ENCODE data around the gene EML2.
A peak's percentile ranks its signal among the peaks of the same experiment; 100 is the strongest.
"Not testable (repeated sequence)": the region's sequence is repeated elsewhere in the genome, so short reads cannot be mapped to it uniquely, and the experiment has no call there.

The EML2 gene

GRCh38 chr19:45646345-45646698 lies 7.1 kb upstream of the EML2 start:
- no peak for DNase-seq

DNA sequence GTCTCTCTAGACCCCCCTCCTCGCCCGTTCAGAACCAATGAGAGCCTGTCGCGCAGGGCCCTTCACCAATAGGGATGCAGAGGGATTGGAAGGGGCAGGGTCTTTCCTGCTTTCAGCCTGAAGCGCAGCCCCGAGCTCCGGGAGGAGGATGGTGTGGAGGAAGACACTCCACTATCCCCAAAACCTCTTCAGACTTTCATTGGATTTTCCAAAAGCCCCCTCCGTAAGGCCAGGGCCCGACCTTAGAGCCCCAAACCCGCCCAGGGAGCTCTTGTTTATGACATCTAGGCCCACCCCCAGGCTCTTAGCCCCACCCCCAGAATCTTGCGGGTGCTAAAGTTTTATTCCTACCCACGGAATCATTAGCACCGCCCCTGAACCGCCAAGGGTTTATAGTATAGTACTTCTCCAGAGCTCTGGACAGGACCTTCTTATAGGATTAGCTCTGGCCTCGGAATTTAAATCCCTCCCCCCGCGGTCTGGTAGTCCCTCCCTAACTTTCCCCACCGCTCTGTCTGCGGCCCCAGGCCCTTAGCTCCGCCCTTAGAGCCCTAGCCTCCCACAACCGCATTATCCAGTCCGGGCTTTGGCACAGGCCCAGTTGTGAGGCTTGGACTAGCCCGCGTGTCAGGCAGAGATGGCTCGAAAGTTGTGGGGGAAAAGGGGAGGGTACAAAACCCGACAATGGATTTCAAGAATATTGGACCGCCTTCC lies 6.6 kb upstream of the EML2 start:
- peak; percentile 92 for DNase-seq

GRCh38 chr19:45645068-45645630 lies 6.0 kb upstream of the EML2 start:
- DNase-seq: no peak

GRCh38 chr19:45643927-45644771 lies 5.0 kb upstream of the EML2 start:
- no peak for DNase-seq

GRCh38 chr19:45643024-45643926 lies 4.1 kb upstream of the EML2 start:
- DNase-seq: peak; percentile 93

DNA sequence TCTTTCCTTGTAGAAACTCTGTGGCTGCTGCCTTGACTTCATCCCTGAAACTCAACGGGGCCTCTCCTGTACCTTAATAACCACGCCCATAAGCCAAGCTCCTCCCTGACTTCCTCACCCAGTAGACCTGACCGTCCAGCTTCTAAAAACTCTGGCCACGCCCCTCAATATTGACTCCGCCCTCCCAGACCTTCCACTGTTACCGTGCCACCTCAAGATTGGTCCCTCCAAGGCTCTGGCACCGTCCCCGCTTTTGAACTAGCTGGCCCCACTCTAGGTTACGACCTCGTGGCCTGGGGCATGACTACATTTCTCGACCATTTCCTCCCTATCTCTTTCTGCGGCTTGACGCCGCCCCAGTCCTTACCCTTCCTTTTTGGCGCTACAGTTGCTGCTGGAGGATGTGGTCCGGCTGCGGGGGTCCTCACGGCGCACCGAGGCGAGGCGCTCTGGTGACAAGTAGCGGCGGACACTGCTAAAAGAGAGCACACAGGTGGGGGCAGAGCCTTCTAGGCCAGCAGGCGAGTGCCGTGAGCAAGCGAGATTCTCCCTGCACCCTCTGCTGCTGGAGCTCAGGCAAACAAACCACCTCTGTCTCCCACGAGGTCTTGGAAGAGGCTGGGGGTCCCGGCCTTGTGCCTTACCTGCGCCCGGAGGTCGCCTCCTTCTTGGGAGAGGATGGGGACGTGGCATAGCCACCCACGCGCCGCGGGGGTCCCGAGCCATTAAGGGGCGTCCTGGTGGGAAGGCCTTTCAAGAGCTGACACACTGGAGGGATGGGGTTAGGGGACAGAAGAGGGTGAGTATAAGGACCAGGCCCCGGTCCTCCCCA lies 2.3 kb upstream of the EML2 start:
- peak; percentile 89 for DNase-seq

DNA sequence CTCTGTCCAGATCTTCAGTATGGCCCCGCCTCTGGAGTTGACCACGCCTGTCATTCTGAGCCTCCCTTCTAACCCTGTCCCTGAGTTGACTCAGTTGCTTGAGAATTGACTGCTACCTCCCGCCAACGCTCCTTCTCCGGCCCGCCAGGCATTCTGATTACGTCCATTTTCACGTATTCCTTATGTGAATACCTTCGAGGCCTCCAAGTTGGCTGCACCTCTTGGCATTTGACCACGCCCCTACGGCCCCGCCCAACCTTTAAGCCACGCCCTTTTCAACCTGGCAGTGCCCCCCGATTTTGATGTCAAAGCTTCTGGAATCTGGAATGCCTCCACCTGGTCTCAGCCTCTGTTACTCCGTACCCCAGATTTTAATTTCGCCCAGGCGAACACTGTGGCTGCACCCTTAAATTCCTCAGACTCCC lies 1.7 kb upstream of the EML2 start:
- no peak for DNase-seq

DNA sequence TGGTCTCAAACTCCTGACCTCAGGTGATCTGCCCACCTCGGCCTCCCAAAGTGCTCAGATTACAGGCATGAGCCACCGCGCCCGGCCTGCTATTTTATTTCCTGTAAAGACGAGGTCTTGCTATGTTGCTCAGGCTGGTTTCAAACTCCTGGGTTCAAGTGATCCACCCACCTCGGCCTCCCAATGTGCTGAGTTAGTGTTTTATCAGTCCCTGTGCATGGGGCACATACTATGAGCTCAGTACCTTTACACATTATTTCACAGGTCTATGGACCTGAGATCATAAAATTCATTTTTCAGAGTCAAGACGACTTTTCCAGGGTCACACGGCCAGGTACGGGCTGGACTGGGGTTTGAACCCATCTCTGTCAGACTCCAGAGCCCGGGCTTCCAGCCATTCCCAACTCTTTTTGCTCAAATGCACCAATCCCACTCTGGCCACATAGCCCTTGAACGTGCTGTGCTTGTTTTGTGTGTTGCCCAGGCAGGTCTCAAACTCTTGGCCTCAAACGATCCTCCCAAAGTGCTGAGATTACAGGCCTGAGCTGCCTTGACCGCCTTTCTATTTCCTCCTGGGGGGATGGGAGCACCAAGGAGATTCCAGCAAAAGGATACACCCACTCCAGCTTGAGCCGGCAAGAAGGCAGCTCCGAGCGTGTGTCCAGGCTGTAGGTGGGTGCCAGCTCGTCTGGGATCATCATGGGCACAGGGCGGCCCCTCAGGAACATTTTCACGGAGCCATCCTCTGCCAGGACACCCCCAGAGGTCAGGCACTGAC lies 1.1 kb downstream of the EML2 start:
- DNase-seq: no peak

DNA sequence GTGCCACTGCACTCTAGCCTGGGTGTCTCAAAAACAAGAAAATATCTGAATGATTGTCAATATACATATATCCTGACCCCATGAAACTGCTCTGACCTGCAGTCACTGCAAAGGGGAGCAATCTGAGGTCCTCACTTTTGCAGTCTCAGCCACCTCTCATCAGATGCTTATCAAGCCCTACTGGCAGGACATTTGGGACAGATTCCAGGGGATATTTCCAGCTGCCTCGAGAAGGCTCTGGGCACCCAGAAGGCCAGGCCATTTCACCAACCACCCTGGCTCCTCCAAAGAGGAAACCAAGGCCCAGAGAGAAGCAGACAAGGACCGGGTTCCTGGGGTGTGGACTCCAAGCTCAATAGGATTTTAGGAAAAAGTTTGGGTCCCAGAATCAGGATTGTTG lies 2.3 kb downstream of the EML2 start:
- no peak for DNase-seq

- DNase-seq: no peak
Measured at GRCh38 chr19:45636275-45636674, 2.9 kb downstream of the EML2 start.

DNA sequence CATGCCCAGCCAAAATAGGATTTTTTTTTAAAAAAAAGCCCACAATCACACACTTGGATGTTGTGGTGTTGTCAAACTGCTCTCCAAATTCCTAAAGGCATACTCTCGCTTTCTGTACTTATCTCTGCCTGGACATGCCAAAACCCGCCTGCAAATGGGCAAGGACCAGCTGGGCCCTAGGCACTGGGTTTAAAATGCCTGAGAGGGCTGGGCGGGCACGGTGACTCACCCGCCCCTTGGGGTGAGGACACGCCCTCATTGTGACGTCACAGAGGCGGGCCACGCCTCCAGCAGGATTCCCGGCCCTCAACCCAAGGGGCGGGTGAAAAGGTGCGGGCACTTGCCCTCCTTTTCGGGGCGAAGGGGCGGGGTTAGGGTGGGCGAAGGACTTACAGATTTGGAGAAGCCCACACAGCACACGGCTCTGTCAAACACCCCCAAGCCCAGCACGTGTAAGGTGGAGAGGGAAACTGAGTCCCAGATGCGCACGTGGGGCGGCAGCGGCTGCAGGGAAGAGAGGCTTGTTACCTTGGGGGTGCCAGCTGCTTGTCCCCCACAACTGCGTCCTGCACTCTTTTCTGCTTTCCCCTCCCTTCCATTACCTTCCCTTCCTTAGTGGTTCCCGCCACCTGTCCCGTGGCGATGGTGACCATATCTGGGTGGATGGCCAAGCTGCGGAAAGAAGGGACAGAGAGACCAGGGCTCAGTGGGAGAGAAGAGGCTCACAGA lies 6.6 kb downstream of the EML2 start:
- DNase-seq: peak; percentile 42

- DNase-seq: no peak
Measured at GRCh38 chr19:45630463-45630862, 8.7 kb downstream of the EML2 start.

DNA sequence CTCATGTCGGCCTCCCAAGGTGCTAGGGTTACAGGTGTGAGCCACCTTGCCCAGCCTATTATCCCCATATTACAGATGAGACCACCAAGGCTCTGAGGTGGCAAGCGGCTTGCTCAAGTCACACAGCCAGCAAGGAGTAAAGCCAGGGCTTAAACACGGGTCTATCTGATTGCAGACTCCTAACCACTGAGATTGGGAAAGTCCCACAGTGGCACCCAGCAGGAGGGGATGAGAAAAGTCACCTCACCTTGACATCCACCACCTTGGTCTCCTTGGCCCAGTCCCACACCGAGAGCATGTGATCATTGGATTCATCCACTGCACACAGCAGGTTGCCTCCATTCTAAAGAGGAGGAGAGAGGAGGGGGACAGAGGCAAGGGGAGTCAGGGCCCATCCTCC lies 9.5 kb downstream of the EML2 start:
- no peak for DNase-seq

- DNase-seq: not testable (repeated sequence)
Measured at GRCh38 chr19:45628219-45628618, 11.0 kb downstream of the EML2 start.

DNA sequence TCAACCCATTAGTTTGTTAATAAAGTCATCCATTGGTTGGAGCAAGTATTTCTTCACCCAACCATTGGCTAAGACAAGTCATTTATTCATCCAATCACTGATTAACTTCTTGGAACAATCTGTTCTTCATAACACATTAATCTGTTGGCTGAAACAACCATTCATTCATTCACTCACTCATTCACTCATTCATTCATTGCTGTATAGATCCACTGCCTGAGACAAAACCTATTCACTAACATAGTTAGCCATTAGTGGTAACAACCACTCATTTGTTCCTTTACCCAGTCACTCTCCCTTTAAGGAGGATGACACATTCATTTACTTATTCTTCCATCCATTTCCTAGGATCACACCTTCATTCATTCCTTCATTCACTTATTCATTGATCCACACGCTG lies 15.2 kb downstream of the EML2 start:
- no peak for DNase-seq

- no peak for DNase-seq
Measured at GRCh38 chr19:45621976-45622503, 17.2 kb downstream of the EML2 start.

- no peak for DNase-seq
Measured at GRCh38 chr19:45621389-45621788, 17.8 kb downstream of the EML2 start.

DNA sequence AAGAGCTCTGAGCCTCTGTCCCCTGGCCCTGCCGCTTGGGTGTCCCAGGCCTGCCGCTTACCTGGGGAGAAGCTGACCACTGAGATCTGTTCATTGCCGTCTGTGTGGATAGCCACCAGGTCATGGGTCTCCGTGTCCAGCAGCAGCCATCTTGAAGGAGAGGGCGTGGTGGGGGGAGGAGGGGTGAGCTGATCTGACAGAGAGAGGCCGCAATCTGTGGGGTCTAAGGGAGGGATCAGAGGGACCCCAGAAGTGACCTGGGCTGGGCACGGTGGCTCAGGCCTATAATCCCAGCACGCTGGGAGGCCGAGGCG lies 22.5 kb downstream of the EML2 start:
- no peak for DNase-seq

DNA sequence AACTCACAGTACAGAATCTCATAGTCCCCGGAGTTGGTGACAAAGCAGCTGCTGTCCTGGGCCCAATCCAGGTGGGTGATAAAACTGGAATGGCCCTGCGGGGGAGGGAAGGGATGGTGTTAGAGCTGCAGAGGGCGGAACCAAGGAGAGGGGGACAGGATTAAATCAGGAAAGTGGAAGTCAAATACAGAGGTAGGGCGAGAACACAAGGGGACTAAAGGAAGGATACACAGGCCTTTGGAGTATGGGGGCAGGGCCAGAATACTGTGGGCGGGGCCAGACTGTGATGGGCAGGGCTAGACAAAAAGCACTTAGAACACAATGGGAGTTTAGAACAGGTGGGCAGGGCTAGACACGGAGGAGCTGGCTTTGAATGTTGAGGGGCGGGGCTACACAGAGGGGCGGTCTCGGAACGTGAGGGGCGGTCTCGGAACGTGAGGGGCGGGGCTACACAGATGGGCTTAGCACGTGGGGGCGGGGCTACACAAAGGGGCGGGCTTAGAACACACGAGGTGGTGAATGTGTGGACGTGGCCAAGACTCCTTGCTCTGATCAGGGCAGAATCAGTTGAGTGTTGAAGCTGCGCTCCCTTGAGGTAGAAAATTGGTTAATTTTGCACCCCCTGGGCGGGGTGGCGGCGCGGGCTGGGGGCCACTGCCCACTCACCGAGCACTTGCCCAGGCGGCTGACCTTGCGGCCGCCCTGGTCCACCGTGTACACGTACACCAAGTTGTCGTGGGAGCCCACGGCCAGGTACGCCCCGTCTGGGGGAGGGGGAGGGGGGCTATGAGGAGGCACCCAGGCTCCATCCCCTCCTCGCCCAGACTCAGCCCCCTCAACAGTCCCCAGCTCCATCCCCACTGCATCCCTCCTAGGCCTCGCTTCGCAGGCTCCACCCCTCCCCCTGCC lies 23.1 kb downstream of the EML2 start:
- DNase-seq: peak; percentile 85

Data from CD4-positive, alpha-beta T cell treated with Interleukin-17A for 1 hour (primary cell).